HG02759 (cell line): ENCODE data around the gene TMPRSS4.

ENCODE experiments used
- ATAC-seq: cut with Tn5 transposase; IDR thresholded peaks from one replicate; pipeline ENCODE4 v1.9.1; 2021; ENCODE audit warnings: mild to moderate bottlenecking, moderate library complexity; ENCODE audit not compliant: unreplicated experiment

TMPRSS4 gene

DNA sequence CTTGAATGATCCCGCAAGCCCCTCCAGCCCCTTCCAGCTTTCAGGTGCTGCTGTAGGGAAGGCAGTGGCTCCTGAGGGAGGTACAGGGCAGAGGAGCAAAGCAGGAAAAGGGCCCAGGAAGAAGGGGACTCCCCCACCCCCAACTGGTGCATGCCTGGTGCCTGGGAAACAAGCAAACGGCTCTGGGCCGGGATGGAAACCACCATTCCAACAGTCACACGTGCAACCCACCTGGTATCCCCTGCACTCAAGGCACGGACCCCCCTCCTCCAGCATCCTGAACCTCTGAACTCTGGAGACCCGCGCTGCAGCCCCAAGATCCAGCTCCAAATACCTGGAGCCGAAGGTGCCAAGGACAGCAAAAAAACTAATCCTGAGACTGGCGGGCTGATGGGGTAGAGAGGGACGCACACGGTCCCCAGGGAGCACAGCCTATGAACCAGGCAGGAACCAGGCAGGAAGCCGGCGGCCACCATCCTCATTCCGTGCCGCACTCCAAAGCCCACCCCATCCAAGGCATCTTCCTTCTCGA lies 75.2 kb downstream of the TMPRSS4 start:
- no peak for ATAC-seq

DNA sequence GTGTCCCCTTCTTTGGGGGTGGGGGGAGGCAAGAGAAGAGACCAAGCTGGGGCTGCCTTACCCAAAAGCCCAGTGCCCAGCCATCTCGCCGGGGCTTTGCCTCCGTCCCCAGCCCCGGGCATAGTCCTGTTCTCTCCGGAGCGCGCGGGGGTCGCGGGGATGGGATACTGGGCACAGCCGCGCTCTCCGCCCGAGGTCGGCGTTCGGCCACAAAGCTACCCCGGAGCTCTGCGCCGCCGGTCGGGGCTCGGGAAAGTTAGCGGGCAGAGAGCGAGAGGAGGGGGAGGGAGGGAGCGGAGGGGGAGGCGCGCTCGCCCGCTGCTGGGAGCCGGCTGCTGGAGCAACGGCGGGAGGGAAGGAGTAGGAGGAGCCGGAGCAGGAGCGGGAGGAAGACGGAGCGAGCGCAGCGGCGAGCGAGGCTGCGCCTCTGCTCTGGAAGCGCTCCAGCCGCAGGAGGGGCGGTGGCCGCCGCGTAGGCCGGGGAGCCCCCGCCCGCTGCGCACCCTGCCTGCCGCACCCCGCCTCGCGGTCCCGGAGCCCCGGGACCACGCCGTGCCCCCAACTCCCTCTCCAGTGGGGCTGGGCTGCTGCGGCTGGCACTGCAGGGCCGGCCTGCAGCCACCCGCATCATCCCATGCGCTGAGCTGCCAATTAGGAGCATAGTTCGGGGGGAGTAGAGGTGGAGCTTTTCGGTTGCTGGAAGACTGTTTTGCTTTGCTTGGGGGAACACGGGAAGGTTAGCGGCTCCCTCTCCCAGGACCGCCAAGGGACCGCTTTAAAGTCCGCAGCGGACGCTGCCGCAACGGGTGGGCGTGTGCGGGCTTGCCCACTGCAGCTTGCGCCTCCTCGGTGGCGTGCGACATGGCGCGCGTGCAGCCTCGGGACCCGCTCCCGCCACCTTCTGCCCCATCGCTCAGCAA lies 75.9 kb downstream of the TMPRSS4 start, which contains the start of gene SCN4B:
Gene SCN4B (minus strand): TSS at position 272 of the 920 bp plus-strand sequence. CDS start 150 bp downstream, at position 122.
- no peak for ATAC-seq

DNA sequence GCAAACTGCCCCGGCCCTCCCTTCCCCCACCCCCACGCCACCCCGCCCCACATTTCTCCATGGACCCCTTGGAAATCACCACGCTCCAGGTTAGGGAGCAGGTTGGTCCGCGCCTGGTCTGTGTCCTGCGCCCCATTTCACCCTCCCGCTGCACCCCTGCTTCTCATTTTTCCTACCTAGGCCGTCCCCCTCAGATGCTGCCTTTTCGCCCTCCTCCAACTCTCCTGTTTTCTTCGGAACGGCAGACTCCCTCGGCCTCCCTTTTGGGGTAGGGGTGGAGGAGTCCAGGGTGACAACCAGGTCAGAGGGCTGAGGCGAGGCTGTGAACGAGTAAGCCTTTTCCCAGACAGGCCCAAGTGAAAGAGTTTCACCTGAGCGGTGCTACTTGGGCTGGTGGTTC lies 76.6 kb downstream of the TMPRSS4 start:
- no peak for ATAC-seq

DNA sequence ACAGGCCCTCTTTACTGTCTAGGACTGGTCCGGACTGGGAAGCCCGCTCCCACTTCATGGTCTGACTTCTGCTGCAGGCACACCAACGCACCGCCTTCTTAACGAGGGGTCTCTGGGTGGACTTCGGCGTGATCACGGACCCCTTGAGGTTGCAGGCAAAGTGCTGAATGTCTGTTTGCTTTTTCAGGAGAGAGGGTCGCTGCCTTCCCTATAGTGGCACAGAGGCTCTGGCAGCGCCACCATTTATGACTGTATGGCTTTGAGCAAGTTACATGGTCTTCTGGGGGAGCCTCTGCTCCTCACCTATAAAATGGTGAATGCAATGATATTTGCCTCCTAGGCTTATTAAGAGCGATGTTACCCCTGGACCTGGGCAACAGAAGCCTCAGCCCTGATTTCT lies 77.1 kb downstream of the TMPRSS4 start:
- ATAC-seq = no peak

DNA sequence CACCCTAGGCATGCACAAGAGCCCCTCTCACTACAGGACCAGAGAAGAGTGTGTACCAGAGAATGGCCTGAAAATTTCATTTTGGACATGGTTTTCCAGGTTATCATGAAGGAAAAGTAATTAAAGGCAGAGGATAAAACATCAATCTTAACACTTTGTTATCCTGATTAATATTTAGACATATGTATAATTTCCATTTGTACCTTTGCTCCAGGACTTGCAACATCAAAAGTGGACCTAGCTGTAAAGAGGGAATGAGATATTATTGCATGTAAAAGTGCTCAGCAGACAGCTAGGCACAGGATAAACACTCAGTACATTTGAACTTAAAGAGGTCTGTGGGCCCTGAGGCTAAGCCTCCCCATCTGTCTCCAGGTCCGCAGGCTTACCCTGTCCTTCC lies 77.8 kb downstream of the TMPRSS4 start:
- ATAC-seq = no peak

DNA sequence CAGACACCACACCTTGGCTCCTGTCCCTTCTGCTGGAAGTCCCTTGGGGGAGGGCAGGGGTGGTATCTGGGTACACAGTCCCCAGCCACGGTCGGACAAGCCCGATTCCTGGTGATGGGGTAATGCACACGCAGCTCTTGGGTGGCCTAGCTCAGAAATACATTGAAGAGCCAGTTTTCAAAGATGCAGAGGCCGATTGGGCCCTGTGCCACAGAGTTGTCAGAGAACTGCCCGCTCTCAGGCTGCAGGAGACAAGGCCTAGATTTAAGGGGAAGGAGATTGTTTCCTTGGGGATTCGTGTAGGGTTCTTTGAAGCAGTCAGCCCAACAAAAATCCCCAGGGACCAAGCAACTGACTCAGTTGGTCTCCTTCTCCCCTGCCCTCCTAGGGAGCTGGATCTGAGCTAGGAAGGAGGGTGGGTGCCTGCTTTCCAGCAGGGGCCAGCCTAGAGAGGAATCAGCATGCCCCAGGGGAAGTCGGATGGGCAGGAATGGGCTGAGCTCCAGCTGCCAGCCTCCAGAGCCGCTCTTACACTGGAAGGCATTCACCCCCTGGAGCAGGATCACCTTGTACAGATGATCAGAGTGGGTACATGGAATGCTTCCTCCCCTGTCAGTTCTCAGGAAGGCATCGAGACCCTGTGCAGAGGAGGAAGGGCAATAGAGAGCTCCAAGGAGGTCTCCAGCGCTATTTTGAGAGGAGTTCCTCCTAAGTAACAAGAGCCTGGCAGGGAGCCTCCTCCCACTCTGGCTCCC lies 79.1 kb downstream of the TMPRSS4 start:
- ATAC-seq = no peak

DNA sequence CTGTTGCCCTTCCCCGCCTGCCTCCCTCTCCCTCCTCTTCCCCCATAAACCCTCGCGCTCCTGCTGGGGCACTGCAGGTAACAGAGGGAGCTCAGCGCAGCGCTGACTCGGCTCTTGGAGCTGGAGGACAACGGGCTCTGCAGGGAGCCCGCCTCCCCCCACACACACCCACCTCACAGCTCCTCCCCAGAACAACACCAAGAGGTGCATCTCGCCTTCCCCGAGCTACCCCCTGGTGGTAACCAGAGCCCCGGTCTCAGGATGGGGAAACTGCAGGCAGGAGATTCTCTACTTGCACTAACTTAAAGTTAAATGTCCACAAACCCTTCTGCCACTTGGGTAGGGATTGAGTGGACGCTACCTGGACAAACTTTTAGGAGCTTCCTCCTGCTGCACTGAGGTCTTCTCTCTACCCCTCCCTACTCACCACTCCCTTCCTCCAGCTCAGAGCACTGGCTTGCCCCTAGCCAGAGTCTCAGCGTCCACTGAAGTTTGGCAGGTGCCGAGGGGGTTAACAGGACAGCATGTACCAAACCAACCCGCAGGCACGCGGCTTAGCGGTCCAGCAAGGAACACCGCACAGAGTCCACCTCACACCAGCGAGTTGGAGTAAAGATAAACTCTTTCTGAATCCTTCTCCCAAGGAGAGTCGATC lies 79.8 kb downstream of the TMPRSS4 start:
- ATAC-seq = no peak

DNA sequence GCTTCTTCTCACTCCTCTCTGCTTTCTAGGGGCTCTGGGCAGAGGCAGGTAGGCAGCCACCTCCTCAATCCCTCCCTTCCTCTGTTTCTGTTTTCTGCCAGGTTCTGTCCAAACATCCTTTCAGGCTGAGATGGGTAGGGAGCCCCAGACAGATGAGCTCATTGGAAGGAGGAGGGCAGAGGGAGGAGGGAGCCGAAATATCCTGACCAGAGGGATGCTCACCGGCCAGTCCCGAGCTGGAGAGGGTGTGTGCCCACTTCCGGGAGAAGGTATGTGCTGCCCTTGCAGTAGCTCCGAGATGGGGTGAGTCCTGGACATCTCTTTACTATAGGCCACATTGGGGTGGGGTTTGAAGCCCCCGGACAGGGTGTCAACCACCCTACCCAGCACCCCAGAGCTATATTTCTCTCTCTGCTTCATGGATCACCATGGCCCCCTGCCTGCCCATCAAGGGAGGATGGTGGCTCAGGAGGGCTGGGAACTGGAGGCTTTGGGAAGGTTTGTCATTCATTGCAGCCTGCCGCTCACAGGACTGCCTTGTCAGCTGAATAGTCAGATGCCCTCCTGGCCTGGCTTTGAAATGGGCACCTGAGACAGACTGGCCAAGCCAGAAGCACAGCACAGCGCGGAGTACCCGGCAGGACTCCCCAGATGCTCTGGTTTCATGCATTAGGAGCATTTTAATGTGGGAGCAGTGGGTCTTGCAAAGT lies 80.5 kb downstream of the TMPRSS4 start:
- no peak for ATAC-seq

DNA sequence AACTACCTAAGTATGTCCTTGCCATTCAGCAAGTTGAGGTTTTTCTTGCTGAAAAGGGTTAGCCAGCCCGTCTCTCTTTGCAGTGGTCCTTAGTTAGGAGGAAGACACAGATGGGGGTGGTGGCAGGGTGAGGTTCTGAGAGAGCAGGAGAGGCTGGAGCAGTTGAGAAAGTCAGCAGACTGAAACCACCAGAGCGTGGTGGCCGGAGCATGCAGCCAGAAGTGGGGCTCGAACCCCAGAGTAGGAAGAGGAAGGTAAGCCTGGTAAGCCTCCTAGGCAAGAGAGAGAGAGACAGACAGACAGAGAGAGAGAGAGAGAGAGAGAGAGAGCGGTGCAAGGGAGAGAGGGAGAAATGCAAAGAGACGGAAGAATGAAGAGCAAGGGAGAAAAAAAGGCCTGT lies 84.9 kb downstream of the TMPRSS4 start:
- no peak for ATAC-seq

DNA sequence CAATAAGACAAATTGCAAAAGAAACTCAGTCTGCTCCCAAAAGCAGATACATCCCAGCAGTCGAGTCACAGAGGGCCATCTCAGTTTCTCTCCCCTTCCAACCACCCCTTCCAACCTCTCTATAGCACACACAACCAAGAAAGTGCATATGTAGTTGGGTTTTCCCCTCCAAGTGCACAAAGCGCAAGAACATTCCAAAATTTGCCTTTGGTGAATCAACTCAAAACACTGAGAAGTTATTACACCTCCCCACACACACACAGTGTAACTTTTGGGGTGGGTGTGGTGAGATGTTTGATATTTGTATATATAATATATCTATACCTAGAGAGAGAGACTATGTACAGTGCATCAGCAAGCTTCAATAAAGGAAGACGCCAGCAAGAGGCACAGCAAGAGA lies 86.0 kb downstream of the TMPRSS4 start:
- no peak for ATAC-seq

DNA sequence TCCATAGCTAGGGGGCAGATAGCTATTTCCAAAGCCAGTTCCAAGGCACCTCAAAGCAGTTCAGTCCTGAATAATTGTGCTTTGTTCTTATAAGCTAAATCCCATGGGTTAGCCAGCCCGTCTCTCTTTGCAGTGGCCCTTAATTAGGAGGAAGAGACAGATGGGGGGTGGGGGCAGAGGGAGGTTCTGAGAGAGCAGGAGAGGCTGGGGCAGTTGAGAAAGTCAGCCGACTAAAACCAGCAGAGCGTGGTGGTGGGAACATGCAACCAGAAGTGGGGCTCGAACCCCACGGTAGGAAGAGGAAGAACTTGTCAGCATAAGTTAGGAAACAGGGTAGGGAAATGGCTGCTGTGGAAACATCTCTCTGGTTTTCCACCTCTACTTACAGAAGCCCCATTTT lies 86.6 kb downstream of the TMPRSS4 start:
- ATAC-seq = no peak

DNA sequence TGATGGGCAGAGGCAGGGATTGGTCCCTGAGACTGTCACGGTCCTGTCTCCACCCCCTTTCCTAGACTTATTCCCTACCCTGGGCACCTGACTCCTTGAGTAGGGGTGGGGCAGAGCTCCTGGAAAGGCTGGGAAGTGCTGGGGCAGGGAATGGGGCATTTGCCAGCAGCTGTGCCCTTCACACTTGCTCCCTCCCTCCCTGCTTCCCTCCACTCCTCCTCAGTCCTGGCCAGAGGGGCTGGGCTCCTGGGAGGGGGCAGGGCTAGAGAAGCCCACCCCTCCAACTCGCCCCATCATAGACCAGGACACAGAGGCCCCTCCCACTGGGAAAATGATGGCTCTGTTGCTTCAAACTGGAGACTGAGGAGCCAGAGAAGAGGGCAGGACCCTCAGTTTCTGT lies 88.0 kb downstream of the TMPRSS4 start:
- ATAC-seq = no peak

DNA sequence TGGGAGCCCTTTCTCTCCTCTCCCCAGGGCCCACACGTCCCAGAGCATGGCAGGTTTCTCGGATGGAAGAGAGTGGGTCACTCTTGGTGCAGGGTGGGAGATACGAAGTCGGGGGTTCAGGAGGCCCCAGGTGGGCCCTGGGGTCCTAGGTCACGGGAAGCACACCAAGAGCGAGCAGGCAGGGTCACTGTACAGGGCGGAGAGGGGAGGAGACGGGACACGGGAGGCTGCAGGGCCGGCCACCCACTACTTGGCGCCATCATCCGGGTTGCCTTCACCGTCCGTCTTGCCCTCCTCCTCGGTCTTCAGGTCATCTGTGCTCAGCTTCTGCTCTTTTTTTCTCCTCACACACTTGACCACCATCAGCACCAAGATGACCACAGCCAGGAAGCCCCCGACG lies 89.8 kb downstream of the TMPRSS4 start:
- ATAC-seq = no peak

DNA sequence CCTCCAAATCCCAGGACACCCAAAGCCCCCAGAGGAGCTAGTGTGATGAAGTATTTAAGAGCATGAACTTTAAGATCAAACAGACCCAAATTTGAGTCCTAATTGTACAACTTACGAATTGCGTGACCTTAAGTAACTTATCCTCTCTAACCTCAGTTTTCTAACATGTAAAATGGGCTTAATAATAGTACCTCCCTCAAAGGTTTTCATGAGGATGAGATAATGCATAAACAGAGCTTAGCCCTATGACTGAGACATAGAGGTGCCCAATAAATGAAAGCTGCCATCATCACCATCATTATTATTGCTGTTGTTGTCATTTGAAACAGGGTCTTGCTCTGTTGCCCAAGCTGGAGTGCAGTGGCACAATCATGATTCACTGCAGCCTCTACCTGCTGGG lies 90.4 kb downstream of the TMPRSS4 start:
- ATAC-seq = no peak

DNA sequence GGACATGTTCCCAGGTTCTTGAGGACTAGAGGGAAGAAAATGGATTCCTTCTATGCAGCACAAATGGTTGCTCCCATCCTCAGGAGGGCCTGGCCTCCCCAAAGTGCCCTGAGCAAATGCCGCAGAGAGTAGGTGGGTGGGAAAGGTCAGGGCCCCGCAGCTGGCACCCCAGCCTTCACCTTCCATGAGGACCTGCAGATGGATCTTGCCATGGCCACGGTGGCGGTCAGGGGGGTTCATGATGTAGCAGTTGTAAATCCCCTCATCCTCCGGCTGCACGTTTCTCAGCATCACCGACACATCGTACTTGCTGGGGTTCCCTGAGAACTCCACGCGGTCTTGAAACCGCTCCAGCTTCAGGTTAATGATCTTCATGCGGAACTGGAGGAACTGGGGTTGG lies 91.0 kb downstream of the TMPRSS4 start:
- no peak for ATAC-seq

DNA sequence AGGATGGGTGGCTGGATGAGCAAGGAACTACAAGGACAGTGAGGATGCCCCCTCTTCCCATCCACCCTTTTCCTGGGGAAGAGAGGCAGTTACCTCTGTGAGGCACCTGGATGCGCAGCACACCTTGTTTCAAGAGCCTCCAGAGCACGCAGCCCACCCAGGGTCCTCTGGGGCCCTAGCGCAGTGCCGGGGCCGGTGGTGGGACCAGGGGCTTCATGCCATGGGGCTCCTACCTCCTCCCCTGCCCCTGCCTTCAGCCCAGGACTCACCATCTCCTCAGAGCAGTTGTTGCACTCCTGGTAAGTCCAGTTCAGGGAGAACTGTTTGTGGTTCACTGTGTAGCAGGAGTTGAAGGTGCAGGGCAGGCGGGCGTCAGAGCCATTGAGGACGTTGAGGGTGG lies 91.4 kb downstream of the TMPRSS4 start:
- no peak for ATAC-seq

DNA sequence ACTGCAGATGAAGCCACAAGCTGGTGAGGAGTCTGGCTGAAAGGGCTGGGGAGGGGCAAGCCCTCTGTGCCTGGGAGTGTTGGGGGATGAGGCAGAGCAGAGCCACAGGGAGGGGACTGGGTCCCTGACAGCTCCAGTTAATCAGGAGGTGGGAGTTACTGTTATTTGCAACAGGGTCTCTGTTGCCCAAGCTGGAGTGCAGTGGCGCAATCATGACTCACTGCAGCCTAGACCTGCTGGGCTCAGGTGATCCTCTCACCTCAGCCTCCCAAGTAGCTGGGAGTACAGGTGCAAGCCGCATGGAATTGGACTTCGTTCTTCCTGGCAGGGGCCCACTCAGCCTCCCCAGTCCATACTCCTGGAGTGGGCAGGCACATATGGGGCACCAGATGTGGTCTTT lies 91.9 kb downstream of the TMPRSS4 start:
- no peak for ATAC-seq

DNA sequence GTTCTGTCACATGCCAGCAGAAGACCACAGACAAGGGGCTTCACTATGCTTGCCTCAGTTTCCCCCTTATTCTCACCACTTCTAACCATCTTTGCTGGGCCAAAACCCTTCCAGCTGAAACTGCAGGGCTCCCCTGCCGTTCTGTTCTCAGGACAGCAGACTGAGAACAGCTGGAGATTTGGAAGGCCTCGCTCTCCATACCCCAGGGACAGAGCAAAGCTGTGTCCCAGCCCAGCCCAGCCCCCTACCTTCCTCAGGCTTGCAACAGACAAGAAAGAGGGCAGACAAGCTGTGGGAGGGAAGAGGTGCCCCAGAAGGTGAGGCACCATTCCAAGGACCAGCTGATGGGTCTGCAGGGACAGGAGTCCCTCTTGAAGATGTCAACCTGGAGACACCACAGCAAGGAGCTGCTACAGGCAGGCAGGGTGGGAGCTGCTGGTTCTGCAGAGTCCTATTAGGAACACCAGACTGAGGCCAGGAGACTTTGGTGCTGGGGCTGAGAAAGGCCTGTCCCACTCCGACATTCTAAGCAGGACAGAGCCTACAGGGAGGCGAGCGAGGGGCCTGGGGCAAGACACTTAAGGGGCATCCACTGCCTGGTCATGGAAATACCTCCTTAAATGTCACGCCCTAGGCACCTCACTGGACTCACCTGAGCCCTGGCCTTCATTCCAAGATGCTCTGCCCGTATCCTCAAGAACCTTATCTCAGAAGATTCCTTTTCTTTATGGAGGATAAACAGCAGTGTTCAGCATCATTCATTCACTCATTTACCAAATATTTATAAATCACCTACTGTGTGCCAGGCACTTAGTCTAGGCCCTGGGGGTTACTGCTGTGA lies 92.6 kb downstream of the TMPRSS4 start:
- ATAC-seq = no peak

DNA sequence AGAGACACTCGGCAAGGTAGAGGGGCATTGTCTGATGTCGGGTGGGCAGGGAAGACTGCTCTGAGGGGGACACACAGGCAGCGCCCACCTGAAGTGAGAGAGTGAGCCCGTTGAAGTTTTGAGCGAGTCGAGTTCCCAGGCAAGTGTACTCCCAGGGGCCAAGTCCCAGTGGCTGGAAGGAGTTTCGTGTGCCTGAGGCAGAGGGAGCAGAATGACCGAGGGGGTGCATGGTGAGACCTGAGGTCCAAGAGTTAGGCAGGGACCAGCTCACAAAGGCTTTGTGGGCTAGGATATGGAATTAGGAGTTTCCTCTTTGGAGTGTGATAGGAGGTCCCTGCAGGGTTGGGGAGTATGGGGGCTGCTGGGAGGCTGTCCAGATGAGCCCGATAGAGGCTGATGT lies 93.4 kb downstream of the TMPRSS4 start:
- no peak for ATAC-seq

DNA sequence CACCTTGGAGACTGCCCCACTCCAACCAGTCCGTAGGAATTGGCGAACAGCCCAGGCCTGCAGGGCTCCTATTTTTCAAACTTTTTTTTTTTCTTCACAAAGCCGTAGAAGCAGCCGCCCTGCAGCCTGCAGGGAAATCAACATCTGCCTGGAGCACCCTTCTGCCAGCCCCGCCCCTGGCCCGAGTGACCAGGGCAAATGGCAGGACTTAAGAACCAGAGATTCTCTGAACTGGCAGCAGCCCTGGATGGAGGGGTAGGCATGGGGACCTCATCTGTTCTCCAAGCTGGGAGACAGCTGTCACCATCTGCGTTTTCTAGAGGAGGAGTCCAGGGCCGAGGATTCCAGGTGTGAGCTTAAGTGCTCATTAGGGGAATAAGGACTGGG lies 94.0 kb downstream of the TMPRSS4 start:
- ATAC-seq = no peak
